Cardiac septum (tissue), 1 donor: ENCODE results near the gene CYB5D1. TPM values are rescaled to one million over a fixed set of nuclear protein-coding genes. Genes with fewer than 3 reads are reported as not detected.

Experiments used
- DNase-seq: peaks from one replicate; pipeline ENCODE4 v3.0.0-alpha.2; 2020; ENCODE audit warnings: low spot score
- intact Hi-C: fragments of 100-400 bp; cut with DNase I; formaldehyde crosslinking; loops from one replicate; pipeline ENCODE4 v1.14.0; 2022
- total RNA-seq: library from RNA; stranded (reverse); fragmentation: NEBNext Ultra II Directional; extraction: Animal tissue kit (Norgen Biotek cat#: 25700); gene quantifications from one replicate; pipeline ENCODE4 v1.2.1, GENCODE V29; 2021
- donor health status: DM: no; HTN: no; CAD: no.

Gene CYB5D1
- total RNA-seq, 1 donor from 2014 or later: 12.2 TPM

DNA sequence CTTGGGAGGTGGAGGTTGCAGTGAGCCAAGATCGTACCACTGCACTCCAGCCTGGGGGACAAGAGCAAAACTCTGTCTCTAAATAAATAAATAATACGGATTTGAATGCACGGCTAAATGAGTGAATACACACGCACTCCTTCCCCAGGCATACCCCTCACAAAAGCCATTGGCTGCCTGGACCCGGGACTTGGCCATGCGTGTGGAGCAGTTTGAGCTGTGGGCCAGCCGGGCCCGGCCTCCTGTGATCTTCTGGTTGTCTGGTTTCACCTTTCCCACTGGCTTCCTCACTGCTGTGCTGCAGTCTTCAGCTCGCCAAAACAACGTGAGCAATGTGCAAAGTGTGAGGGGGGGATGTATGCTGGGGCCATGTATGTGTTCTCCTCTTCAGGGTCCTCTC lies 25.4 kb upstream of the CYB5D1 start:
- no peak for DNase-seq
- intact Hi-C loops: no loop called here

DNA sequence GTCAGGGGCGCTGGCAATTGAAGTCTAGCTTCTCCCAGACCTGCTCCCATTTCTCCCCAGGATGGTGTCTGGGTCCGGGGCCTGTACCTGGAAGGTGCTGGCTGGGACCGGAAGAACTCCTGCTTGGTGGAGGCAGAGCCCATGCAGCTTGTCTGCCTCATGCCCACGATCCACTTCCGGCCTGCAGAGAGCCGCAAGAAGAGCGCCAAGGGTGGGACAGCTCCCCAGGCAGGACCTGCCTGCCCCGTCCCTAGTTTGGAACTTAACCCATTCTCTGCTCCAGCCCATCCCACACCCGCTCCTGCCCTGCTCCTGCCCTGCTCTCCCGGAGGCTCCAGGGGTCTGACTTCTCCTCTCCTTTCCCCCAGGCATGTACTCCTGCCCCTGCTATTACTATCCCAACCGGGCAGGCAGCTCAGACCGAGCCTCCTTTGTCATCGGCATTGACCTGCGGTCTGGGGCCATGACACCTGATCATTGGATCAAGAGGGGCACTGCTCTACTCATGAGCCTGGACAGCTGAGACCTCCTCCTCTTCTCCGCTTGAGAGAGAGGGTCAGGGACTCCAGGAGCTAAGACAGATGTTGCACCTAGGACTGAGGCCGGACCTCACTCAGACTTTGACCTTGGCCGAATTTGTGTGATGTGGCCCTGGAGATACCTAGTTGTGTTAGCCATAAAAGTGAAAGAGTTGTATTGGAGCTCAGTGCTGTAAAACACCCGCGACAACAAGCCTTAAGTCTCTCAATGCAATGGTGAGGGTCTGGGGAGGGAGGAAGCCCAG lies 24.6 kb upstream of the CYB5D1 start:
- intact Hi-C loops: no loop called here
- DNase-seq: no peak

- intact Hi-C loops: loop anchor here (1.0 to 2.0 kb wide), 2 partner anchors 8 to 23 kb away; partner anchors contain the start of gene NAA38
Observed at GRCh38 chr17:7833795-7834541, 23.8 kb upstream of the CYB5D1 start, which contains the start of gene KDM6B. TSS of gene KDM6B (plus strand) at chr17:7834217. CDS start at chr17:7845555, 11,338 bp downstream.

GRCh38 chr17:7834542-7834956 lies 23.3 kb upstream of the CYB5D1 start:
- DNase-seq: peak; percentile 85
- intact Hi-C loops: loop anchor here (1.0 to 2.0 kb wide), 2 partner anchors 8 to 22 kb away; partner anchors contain the start of gene NAA38

More at GRCh38 chr17:7833795-7834541, 23.8 kb upstream of the CYB5D1 start, which contains the start of gene KDM6B:
- peak; percentile 98 for DNase-seq

DNA sequence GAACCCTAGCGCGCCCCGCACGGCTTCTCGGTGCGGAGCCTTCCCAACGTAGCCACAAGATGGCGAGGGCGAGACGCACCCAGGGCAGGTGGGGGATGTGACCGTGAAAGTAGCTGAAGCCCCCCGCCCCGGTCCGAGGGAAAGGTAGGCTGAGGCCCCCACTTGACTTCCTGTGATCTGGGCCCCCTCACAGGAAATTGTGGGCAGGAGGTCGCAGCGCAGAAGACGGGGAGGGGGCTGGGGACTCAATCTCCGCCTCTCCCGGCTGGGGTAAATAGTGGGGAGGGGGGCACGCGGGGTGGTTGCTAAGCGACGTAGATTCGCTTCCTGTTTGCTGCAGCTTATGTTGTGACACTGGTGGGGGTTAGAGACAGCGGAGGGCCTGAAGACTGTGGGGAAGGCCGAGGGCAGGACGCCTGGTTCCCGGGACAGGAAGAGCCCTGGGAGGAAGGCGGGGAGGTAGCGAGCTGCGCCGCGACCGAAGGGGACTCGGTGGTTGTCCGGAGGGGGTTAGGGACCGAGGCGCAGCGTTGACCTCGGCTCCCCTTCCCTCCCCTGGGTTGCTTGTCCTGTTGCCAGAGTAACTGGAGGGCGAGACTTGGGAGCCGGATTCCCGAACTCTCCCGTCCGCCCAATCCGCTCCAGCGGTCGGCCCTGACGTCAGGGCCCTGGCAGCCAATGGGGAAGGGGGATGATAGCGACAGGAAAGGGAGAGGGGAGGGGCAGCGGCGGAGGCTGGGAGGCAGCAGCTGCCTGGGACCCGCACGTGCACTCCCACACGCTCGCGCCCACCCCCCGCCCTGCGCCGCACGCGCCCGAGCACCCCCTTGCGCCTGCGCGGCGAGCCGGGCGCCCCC lies 22.6 kb upstream of the CYB5D1 start:
- intact Hi-C loops: loop anchor here (1.0 to 2.0 kb wide), 2 partner anchors 7 to 22 kb away; partner anchors contain the start of gene NAA38

DNA sequence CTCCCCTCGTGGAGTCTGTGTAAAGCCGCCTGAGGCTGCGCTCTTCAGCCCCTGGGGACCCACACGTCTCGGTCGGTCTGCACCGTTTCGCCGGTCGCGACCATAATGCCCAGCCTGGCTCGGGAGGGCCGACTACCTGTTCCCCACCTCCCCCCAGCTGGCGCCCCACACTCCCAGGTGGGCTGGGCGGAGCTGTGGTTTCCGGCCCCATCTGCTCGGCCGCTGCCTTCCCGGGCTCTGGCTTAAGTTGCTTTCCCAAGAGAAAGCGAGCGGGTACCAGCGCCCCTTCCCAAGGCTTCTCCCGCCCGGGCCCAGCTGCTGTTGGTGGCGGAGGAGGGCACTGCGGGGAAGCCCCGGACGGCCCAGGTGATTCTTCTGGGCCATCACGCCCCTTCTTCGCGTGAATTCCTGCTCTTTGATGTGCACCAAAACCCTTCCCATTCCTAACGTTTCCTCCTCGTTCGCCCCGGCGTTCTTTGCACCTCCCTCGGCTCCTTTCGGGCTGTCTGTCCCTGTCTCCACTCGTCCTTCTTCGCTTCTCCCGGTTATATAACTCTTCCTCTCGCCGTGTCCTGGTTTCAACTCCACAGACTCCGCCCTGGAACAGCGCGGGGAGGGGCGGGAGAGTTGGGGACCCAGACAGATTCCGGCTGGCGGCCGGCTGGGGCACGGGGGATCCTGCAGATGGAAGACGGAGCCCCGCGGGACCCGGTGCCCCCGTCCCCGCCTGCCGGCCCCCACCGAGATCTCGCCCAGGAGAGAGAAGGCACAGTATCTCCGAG lies 21.8 kb upstream of the CYB5D1 start:
- intact Hi-C loops: loop anchor here (2.0 kb wide), 1 partner anchor 21 kb away; the partner anchor contains the start of gene NAA38
- DNase-seq: peak; percentile 83

More for the DNA sequence above, 22.6 kb upstream of the CYB5D1 start:
- DNase-seq: peak; percentile 99

DNA sequence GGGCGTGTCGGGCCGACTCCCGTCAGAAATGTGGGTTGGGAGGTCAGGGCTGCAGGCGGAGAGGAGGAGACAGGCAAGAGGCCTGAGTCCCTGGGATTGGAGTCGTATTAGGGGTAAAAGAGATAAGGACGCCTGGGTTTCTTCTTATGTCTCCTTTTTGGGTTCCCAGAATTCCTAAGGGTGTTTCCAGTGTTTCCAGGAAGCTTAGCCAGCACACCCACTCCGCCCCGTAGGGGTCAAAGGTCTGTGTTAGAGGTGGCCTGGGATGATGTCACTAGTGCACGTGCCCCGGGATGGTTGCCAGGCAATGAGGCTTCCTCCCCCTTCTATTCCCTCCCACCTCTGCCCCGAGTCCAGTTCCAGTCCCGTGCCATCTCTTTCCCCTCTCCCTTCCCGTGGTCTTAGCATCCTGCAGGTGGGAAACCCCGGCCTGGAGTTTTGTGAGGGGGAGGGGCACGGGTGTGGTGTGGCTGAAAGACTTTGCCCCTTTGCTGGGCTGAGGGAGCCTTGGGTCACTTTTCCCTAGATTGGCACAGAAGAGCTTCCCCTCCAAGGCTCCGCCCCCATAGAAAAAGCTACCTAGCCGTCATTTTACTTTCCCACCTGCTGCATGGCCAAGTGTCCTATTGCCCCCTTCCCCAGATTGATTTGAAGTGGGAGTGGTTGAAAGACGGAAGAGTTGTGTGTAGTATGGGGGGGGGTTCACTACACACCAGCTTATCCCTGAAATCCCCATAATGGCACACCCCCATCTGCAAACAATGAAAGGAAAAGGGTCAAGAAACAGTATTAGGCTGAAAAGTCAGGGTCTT lies 21.0 kb upstream of the CYB5D1 start:
- intact Hi-C loops: no loop called here

DNA sequence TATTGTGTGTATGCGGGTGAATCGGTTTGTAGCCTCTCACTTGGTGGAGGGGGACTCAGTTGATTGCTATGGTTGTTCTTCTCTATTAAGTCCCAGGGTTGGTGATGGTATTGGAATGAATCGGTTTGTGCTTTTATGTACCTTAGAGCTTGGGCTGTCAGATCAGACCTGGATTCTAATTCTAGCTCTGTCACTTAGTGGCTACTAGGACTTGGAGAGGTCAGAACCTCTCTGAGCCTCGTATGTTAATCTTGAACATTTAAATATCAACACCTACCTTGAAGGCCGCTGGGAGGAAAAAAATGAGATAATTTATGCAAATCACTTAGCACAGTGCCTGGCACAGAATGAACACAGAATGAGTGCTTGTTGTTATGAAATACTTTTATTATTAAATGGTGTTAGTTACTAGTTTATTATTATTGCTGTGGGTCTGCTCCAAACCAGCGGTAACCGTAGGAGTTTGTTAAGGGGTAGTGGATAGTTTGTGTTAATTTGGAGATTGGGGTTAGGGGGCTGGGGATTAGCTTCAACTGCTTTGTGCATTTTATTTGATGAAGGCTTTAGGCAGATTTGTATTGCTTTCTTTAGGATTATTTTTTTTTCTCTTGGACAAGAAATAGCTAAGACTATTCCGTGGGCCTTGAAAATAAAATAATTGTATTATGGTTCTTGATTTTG lies 20.3 kb upstream of the CYB5D1 start:
- DNase-seq: no peak
- intact Hi-C loops: no loop called here

More for the DNA sequence above, 21.0 kb upstream of the CYB5D1 start:
- peak; percentile 94 for DNase-seq

- DNase-seq: peak; percentile 76
- intact Hi-C loops: no loop called here
Observed at GRCh38 chr17:7838090-7839075, 19.4 kb upstream of the CYB5D1 start.

GRCh38 chr17:7839190-7839875 lies 18.5 kb upstream of the CYB5D1 start:
- intact Hi-C loops: no loop called here
- DNase-seq: peak; percentile 82

DNA sequence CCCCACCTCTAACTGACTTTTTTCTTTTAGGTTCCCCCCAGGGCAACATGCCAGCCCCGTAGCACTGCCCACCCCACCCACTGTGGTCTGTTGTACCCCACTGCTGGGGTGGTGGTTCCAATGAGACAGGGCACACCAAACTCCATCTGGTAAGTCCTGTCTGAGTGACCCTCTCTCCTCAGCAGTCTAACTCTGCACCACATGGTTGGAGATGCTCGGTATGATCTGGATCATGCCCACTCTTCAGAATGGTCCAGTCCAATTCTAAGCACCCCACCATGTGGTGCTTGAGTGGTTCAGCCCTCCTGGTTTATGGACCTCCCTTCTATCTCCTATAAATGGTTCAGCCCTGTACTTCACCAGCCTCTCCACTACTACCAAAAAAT lies 17.9 kb upstream of the CYB5D1 start:
- intact Hi-C loops: loop anchor here (5.0 kb wide), 1 partner anchor 47 kb away; the partner anchor contains the start of gene CHD3
- DNase-seq: no peak

DNA sequence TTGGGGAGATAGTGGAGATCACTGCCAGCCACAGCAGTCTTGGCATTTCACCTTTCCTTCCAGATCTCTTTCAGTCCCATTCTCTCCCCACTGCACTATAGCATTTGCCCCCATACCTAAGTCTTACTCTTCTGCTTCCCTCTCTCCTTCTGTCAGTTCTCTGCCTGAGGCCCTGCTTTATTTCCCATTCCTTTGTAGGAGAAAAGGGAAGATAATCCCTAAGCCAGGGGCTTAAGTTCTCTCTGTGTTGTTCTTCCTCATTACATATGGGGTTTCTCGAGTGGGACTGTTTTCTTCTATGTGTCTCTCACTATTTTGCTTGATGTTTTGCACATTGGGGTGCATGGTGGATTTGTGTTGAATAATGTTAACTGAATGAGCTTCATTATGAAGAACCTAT lies 17.4 kb upstream of the CYB5D1 start:
- intact Hi-C loops: loop anchor here (5.0 kb wide), 1 partner anchor 47 kb away; the partner anchor contains the start of gene CHD3
- DNase-seq: no peak

DNA sequence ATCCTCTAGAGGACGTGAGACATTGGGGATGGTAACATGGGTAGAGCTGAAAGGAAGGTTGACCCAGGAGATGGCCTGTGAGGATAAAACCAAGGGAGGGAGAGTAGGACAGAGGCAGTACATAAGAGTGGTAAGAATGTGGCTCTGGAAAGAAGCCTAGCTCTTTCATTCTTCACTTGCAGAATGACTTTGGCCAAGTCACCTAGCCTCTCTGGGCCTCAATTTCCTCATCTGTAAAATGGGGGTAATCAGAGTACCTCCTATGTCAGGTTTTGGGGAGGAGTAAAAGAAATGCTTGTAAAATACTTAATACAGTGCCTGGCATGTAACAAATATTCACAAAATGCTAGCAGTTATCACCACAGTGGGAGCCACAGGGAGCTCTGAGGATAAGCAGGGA lies 16.9 kb upstream of the CYB5D1 start:
- DNase-seq: no peak
- intact Hi-C loops: loop anchor here (5.0 kb wide), 1 partner anchor 46 kb away; the partner anchor contains the start of gene CHD3

DNA sequence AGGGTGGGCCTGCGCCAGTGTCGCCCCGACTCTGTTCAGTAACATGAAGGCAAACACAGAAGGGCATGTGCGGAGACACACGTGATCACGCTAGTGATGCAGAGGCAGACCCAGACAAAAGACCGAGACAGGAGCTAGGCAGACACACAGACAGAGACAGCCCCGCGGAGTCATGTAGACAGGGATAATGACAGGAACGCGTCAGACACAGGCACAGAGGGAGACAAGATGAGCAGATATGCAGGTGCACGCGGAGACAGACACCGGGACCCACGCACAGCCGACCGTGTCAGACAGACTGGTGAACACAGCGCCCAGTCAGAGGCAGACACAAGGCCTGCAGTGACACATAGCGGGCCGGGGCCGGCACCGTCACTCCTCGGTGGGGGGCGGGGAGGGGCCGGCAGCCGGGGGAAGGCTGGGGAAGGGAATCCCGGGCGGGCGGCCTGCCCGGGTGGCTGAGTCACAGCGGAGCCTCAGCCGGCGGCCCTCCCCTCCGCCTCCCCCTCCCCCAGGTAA lies 16.3 kb upstream of the CYB5D1 start:
- intact Hi-C loops: loop anchor here (5.0 kb wide), 1 partner anchor 46 kb away; the partner anchor contains the start of gene CHD3
- DNase-seq: peak; percentile 95

GRCh38 chr17:7841915-7842379 lies 15.9 kb upstream of the CYB5D1 start:
- peak; percentile 95 for DNase-seq
- intact Hi-C loops: loop anchor here (1.0 to 5.0 kb wide), 4 partner anchors 8 to 311 kb away; partner anchors contain the start of genes CHD3, KDM6B, NAA38 and PER1
